ENCODE data around the gene POLR3H.
"Not testable (repeated sequence)": the region's sequence is repeated elsewhere in the genome, so short reads cannot be mapped to it uniquely, and the experiment has no call there.

The POLR3H gene, protein sequence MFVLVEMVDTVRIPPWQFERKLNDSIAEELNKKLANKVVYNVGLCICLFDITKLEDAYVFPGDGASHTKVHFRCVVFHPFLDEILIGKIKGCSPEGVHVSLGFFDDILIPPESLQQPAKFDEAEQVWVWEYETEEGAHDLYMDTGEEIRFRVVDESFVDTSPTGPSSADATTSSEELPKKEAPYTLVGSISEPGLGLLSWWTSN

DNA sequence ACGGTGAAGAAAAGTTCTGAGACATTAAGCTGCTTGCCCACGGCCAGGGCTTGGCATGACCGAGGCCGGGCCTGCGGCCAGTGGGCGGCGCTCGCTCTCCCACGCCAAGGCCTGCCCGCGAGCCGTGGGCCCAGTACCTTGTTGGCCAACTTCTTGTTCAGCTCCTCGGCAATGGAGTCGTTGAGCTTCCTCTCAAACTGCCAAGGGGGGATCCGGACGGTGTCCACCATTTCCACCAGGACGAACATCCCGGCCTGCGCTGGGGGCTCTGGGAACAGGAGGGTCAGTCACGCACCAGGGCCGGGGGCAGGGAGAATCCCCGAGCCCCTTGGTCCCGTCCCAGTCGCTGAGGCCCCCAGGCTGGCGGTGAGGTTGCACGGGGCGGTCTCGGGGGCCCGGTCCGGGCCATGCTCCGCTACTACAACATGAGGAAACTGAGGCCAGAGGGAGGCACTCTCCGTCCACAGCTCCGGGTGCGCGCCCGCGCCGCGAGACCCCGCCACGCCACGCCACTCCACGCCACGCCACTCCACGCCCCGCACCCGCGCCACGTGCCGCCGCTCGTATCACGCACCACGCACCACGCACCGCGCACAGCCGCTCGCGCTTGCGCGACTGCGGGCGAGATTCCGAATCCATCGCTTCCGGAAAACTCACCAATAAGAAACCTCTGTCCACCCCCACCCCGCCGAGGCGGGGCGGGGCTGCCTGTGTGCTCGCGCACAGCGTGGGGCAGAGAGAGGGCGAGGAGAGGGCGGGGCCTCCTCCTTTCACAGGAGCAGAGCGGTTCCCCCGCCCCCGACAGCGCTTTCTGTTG lies at the start of gene POLR3H:
TSS of gene POLR3H (minus strand) at position 617 of the 817 bp plus-strand sequence. CDS start at position 248, 369 bp downstream.
- DNase-seq (ENCODE audit: insufficient read length, low spot score) = peak; percentile 55
- TF ChIP-seq CTCF (IDR thresholded peaks at IDR 0.05; ENCODE audit: insufficient read depth, missing control alignments) = peak; percentile 67
- no peak for FAIRE-seq

DNA sequence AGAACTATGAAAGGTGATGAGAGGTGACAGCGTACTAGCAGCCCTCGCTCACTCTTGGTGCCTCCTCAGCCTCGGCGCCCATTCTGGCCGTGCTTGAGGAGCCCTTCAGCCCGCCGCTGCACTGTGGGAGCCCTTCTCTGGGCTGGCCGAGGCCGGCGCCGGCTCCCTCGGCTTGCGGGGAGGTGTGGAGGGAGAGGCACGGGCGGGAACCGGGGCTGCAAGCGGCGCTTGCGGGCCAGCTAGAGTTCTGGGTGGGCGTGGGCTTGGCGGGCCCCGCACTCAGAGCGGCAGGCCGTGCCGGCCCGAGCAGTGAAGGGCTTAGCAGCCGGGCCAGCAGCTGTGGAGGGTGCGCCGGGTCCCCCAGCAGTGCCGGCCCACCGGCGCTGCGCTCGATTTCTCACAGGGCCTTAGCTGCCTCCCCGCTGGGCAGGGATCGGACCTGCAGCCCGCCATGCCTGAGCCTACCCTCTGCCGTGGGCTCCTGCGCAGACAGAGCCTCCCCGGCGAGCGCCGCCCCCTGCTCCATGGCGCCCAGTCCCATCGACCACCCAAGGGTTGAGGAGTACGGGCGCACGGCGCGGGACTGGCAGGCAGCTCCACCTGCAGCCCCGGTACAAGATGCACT lies 49.2 kb upstream of the POLR3H start:
- DNase-seq (ENCODE audit: insufficient read length, low spot score); FAIRE-seq: not testable (repeated sequence)

DNA sequence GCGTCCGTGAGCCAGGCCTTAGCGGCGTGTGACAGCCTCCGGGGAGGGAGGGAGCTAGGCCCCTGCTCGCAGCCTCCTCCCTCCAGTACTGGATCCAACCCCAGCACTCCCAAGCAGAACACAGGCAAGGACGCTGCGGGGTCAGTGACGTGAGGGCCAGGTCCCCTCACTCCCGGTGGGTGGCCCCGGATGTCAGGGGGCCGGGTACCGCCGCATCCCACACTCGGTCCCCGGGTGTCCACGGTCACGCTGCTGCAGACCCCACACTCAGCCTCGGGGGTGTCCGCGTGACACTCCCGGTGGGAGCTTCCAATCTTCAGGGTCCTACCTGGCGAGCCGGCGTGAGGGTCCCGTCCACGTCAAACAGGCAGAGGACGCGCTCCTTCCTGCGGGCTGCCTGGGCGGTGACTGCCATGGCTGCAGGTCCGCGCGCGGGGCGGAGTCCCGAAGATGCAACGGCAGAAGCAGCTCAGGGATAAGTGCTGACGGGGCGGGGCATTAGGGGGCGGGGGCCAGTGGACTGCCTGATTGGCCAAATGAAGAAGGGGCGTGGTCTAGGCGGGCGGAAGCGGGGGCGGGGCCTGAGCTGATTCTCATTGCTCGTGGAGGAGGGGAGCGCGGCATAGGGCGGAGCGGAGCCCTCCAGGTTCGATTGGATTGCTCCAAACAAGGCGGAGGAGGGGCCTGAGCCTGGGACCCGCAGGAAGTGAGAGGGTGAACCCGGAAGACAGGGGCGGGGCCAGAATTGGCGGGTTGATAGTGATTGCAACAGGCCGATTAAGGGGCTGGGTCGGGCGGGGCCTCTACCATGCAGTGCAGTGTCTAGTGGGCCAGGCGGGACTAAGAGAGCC lies 45.3 kb upstream of the POLR3H start, which contains the start of gene PMM1:
TSS of gene PMM1 (minus strand) at position 450 of the 851 bp plus-strand sequence. CDS start at position 415, 35 bp downstream.
- no peak for TF ChIP-seq CTCF (IDR thresholded peaks at IDR 0.05; ENCODE audit: insufficient read depth, missing control alignments)
- peak; percentile 88 for DNase-seq (ENCODE audit: insufficient read length, low spot score)
- FAIRE-seq = no peak

GRCh38 chr22:41587347-41587723 lies 43.1 kb upstream of the POLR3H start:
- FAIRE-seq (no peak), DNase-seq (ENCODE audit: insufficient read length, low spot score) (no peak)
- no peak for TF ChIP-seq CTCF (IDR thresholded peaks at IDR 0.05; ENCODE audit: insufficient read depth, missing control alignments)

DNA sequence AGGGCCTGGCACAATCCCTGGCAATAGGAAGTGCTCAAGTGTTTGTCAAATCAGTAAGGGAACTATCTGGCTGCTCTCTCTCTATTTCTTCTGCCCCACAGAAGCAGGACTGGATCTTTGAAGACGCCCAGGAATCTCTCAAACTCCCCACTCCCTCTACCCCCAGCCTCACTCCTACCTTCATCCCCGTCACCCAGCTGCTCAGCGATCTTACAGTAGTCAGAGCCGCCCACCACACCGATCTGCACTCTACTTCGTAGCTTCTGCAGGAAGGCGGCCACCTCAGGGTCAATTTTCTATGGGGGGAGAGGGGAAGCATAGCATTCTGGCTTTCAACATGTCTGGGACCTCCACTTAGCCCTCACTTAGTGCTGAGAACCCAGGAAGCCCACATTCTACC lies 41.6 kb upstream of the POLR3H start:
- DNase-seq (ENCODE audit: insufficient read length, low spot score) (no peak), FAIRE-seq (no peak)
- no peak for TF ChIP-seq CTCF (IDR thresholded peaks at IDR 0.05; ENCODE audit: insufficient read depth, missing control alignments)

DNA sequence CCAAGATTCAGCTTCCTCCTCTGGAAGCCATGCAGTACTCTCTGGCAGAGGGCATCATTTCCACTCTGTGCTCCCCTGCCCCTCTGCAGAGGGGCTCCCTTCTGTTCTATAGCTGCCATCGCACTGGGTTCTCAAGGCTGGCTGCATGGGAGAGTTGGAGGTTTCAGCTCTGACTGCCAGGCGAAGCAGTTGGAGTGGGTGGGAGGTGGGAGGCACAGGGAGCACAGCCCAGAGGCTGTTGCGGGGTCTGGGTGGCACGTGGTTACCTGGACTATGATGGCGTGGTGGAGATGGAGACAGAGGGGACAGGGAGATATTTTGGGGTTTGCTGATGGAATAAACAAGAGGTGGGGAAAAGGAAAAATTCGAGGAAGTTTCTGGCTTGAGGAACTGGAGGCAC lies 40.6 kb upstream of the POLR3H start:
- DNase-seq (ENCODE audit: insufficient read length, low spot score) (no peak), FAIRE-seq (no peak)
- no peak for TF ChIP-seq CTCF (IDR thresholded peaks at IDR 0.05; ENCODE audit: insufficient read depth, missing control alignments)

GRCh38 chr22:41582694-41583093 lies 38.4 kb upstream of the POLR3H start:
- FAIRE-seq (no peak), DNase-seq (ENCODE audit: insufficient read length, low spot score) (no peak)

More at GRCh38 chr22:41582694-41583093, 38.4 kb upstream of the POLR3H start:
- TF ChIP-seq CTCF (IDR thresholded peaks at IDR 0.05; ENCODE audit: insufficient read depth, missing control alignments) = no peak

All from D721Med (cell line).